ENCODE data around the gene EXOSC3. TPM values are rescaled to one million over a fixed set of nuclear protein-coding genes. Genes with fewer than 3 reads are reported as not detected.
A peak's percentile ranks its signal among the peaks of the same experiment; 100 is the strongest.

EXOSC3 gene
- total and polyA plus RNA-seq, 9 of the 15 experiments (the other 6 are each of a cell fraction or from before 2014, with no cell fraction given) = 18.5 to 266 (median 114) TPM

GRCh38 chr9:37732086-37732741 lies 52.6 kb downstream of the EXOSC3 start:
- no peaks in the 10 kb centered on the region; the same call in 1 of the 2 replicates for H4K20me1 ChIP-seq (replicated peaks; ENCODE audit: control insufficient read depth, insufficient read depth, low read length)
- FAIRE-seq (peak; percentile 46), DNase-seq (ENCODE audit: extremely low read depth in 1 of 4, low spot score in 3 of 4) (no peak), ATAC-seq (no peak)
- no TSS peak for BruUV-seq (replicated peaks)
- H3K4me3 ChIP-seq = no peak overlapping the region
- H3K27me3 ChIP-seq (ENCODE audit: control insufficient read depth in 2 of 2, insufficient read depth in 2 of 2, low read length in 2 of 2) = peaks cover 64 to 76% of the 10 kb centered on the region in 2 experiments
- no peak for TF ChIP-seq E2F5 (CRISPR knock-in tag; IDR thresholded peaks at IDR 0.05)
- no peak for TF ChIP-seq JUND (IDR thresholded peaks at IDR 0.05; ENCODE audit: borderline replicate concordance, low read depth, low read length)
- TF ChIP-seq JUND (tag; IDR thresholded peaks at IDR 0.05; ENCODE audit: borderline replicate concordance, low read depth, low read length) = no peak
- no peak for TF ChIP-seq NFATC3 (IDR thresholded peaks at IDR 0.05)
- TF ChIP-seq GATA2 (CRISPR knock-in tag; IDR thresholded peaks at IDR 0.05) = no peak
- no peak for TF ChIP-seq HEY1 (CRISPR knock-in tag; IDR thresholded peaks at IDR 0.05; ENCODE audit: borderline replicate concordance)
- no peak for TF ChIP-seq ATF1 (CRISPR knock-in tag; IDR thresholded peaks at IDR 0.05)
- TF ChIP-seq ATF1 (tag; IDR thresholded peaks at IDR 0.05) = no peak
- TF ChIP-seq DLX4 (CRISPR knock-in tag; IDR thresholded peaks at IDR 0.05) = no peak
- H3K9ac ChIP-seq (ENCODE audit: insufficient read depth in 1 of 2, low read depth in 2 of 2, low read length in 2 of 2) = no peak overlapping the region
- no peaks in the 10 kb centered on the region for H3K79me2 ChIP-seq (ENCODE audit: control insufficient read depth, insufficient read depth, low read length)
- H2AFZ ChIP-seq (ENCODE audit: low read depth, low read length) = no peak overlapping the region
- H3K36me3 ChIP-seq (ENCODE audit: control insufficient read depth, insufficient read depth, low read length) = no peaks in the 10 kb centered on the region
- intact Hi-C loops (cut with micrococcal nuclease) (no loop called here), in situ Hi-C loops (cut with MboI) (loop anchor here (25.0 kb wide), 1 partner anchor 630 kb away; no protein-coding TSS in a partner anchor)
- no peaks in the 10 kb centered on the region for H3K4me1 ChIP-seq (replicated peaks in 1 of 2; ENCODE audit: control insufficient read depth in 2 of 2, insufficient read depth in 2 of 2, low read length in 2 of 2)
- no peak overlapping the region for H3K27ac ChIP-seq (ENCODE audit: extremely low read depth, low read depth, low read length)
- H3K9me1 ChIP-seq (ENCODE audit: control insufficient read depth, insufficient read depth, low read length) = no peaks in the 10 kb centered on the region
- no peaks in the 10 kb centered on the region for H3K9me3 ChIP-seq (replicated peaks; ENCODE audit: control insufficient read depth, insufficient read depth, low read depth, low read length)
- H3K4me2 ChIP-seq (ENCODE audit: insufficient read depth, low read length) = no peak overlapping the region
- ChIA-PET POLR2A (interaction anchor here (0.6 to 1.9 kb wide), 7 partner anchors 7 to 310 kb away, joined by 3 to 5 read pairs (median 4); partner anchors contain the start of gene GRHPR), CTCF (ENCODE audit: low intra/inter-chr PET ratio) (no interaction called here)
- 2% methylated on average over 10 of the region's 10 CpGs for WGBS (ENCODE audit: insufficient coverage, low coverage, missing lambda C conversion rate)

All from K562 (cell line).